ENCODE results near the gene RMP24.

RMP24 gene

GRCh38 chr18:35935805-35936204 lies 36.7 kb upstream of the RMP24 start:
- TF ChIP-seq CTCF (IDR thresholded peaks at IDR 0.05; ENCODE audit: low read length) (no peak), EZH2 (IDR thresholded peaks at IDR 0.05; ENCODE audit: borderline replicate concordance, low read length) (no peak)
- H2AFZ ChIP-seq (ENCODE audit: low read length) = no peak overlapping the region

GRCh38 chr18:35936951-35937350 lies 35.5 kb upstream of the RMP24 start:
- H3K4me3 ChIP-seq (ENCODE audit: low read depth, low read length, poor library complexity, severe bottlenecking) = no peak overlapping the region
- no peak overlapping the region for H3K27ac ChIP-seq (ENCODE audit: low read depth, low read length, poor library complexity, severe bottlenecking)
- H2AFZ ChIP-seq (ENCODE audit: low read length) = no peak overlapping the region
- H3K36me3 ChIP-seq (ENCODE audit: insufficient read depth, low read length) = no peaks in the 10 kb centered on the region
- no peaks in the 10 kb centered on the region for H3F3A ChIP-seq (ENCODE audit: insufficient read depth, low read length)
- no peaks in the 10 kb centered on the region for H3K9me3 ChIP-seq (ENCODE audit: low read length)
- no peaks in the 10 kb centered on the region for H3K79me2 ChIP-seq (ENCODE audit: insufficient read depth, low read length)
- TF ChIP-seq CTCF (IDR thresholded peaks at IDR 0.05; ENCODE audit: low read length) (no peak), EZH2 (IDR thresholded peaks at IDR 0.05; ENCODE audit: borderline replicate concordance, low read length) (no peak)
- no peaks in the 10 kb centered on the region for H3K27me3 ChIP-seq (ENCODE audit: insufficient read depth, low read length)
- H4K20me1 ChIP-seq (ENCODE audit: insufficient read depth, low read length) = no peaks in the 10 kb centered on the region
- H3K9ac ChIP-seq (ENCODE audit: low read length) = no peak overlapping the region
- H3K4me1 ChIP-seq (ENCODE audit: insufficient read depth, low read length, severe bottlenecking) = no peaks in the 10 kb centered on the region
- no peaks in the 10 kb centered on the region for H3K9me2 ChIP-seq (ENCODE audit: low read depth, low read length)
- H3K4me2 ChIP-seq (ENCODE audit: low read length) = no peak overlapping the region

More at GRCh38 chr18:35935805-35936204, 36.7 kb upstream of the RMP24 start:
- Histone ChIP-seq H3K27ac (ENCODE audit: low read depth, low read length, poor library complexity, severe bottlenecking) (no peak overlapping the region), H3K9me2 (ENCODE audit: low read depth, low read length) (no peaks in the 10 kb centered on the region), H3K79me2 (ENCODE audit: insufficient read depth, low read length) (no peaks in the 10 kb centered on the region), H3K4me1 (ENCODE audit: insufficient read depth, low read length, severe bottlenecking) (no peaks in the 10 kb centered on the region), H3K4me2 (ENCODE audit: low read length) (no peak overlapping the region), H3K36me3 (ENCODE audit: insufficient read depth, low read length) (no peaks in the 10 kb centered on the region), H3K9ac (ENCODE audit: low read length) (no peak overlapping the region), H3K9me3 (ENCODE audit: low read length) (no peaks in the 10 kb centered on the region), H4K20me1 (ENCODE audit: insufficient read depth, low read length) (no peaks in the 10 kb centered on the region), H3K27me3 (ENCODE audit: insufficient read depth, low read length) (no peaks in the 10 kb centered on the region), H3K4me3 (ENCODE audit: low read depth, low read length, poor library complexity, severe bottlenecking) (no peak overlapping the region), H3F3A (ENCODE audit: insufficient read depth, low read length) (no peaks in the 10 kb centered on the region)

GRCh38 chr18:35938158-35938557 lies 34.3 kb upstream of the RMP24 start:
- Histone ChIP-seq H3K4me1 (ENCODE audit: insufficient read depth, low read length, severe bottlenecking) (no peaks in the 10 kb centered on the region), H3K4me3 (ENCODE audit: low read depth, low read length, poor library complexity, severe bottlenecking) (no peak overlapping the region), H4K20me1 (ENCODE audit: insufficient read depth, low read length) (no peaks in the 10 kb centered on the region), H3K36me3 (ENCODE audit: insufficient read depth, low read length) (no peaks in the 10 kb centered on the region), H3K27ac (ENCODE audit: low read depth, low read length, poor library complexity, severe bottlenecking) (no peak overlapping the region), H3K27me3 (ENCODE audit: insufficient read depth, low read length) (no peaks in the 10 kb centered on the region), H3K9me3 (ENCODE audit: low read length) (no peaks in the 10 kb centered on the region), H3K4me2 (ENCODE audit: low read length) (no peak overlapping the region), H3K9ac (ENCODE audit: low read length) (no peak overlapping the region), H3F3A (ENCODE audit: insufficient read depth, low read length) (no peaks in the 10 kb centered on the region), H3K9me2 (ENCODE audit: low read depth, low read length) (no peaks in the 10 kb centered on the region), H3K79me2 (ENCODE audit: insufficient read depth, low read length) (no peaks in the 10 kb centered on the region), H2AFZ (ENCODE audit: low read length) (no peak overlapping the region)
- TF ChIP-seq CTCF (IDR thresholded peaks at IDR 0.05; ENCODE audit: low read length) = no peak
- no peak for TF ChIP-seq EZH2 (IDR thresholded peaks at IDR 0.05; ENCODE audit: borderline replicate concordance, low read length)
